ENCODE results near the gene CHRM2. TPM values are rescaled to one million over a fixed set of nuclear protein-coding genes. Genes with fewer than 3 reads are reported as not detected.

The CHRM2 gene
- total and polyA plus RNA-seq, 2 of the 8 experiments (the other 6 are each of a cell fraction or from before 2014, with no cell fraction given) = 0.17 to 0.32 TPM

DNA sequence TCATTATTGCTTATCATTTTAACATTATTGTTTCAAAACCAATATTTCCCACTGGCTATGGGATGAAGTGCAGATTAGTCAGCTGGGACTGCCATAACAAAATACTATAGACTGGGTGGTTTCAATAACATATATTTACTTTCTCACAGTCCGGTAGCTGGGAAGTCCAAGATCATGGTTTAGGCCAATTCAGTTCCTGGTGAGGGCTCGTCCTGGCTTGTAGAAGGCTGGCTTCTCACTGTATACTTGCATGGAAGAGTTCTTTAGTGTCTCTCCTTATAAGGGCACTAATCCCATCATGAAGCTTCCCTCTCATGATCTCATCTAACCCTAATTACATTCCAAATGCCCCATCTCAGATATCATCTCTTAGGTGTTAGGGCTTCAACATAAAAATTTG, 101.3 kb downstream of the CHRM2 start:
- no peak overlapping the region for H3K9ac ChIP-seq (replicated peaks in 1 of 4; ENCODE audit: extremely low read depth in 1 of 4, low read depth in 3 of 4, low read length in 3 of 4)
- H3K4me1 ChIP-seq (replicated peaks in 1 of 4; ENCODE audit: control insufficient read depth in 3 of 4, insufficient read depth in 4 of 4, low read length in 3 of 4) = no peaks in the 10 kb centered on the region

More for the DNA sequence above, 101.3 kb downstream of the CHRM2 start:
- Histone ChIP-seq H2AFZ (ENCODE audit: low read length) (no peak overlapping the region), H3K9me3 (ENCODE audit: insufficient read depth in 2 of 2, low read depth in 1 of 2, low read length in 1 of 2) (no peaks in the 10 kb centered on the region; a peak in 1 of 4 replicates), H3K18ac (ENCODE audit: extremely low read depth, low read length) (no peak overlapping the region), H3K36me3 (ENCODE audit: control insufficient read depth in 2 of 4, insufficient read depth in 4 of 4, low read length in 3 of 4) (no peaks in the 10 kb centered on the region), H2BK120ac (replicated peaks; ENCODE audit: low read depth, low read length) (no peak overlapping the region), H3K56ac (replicated peaks; ENCODE audit: insufficient read length, low read depth, low read length) (no peak overlapping the region), H4K91ac (replicated peaks; ENCODE audit: insufficient read length, low read length) (no peak overlapping the region), H3K23me2 (ENCODE audit: low read depth, low read length) (peaks cover 7% of the 10 kb centered on the region; the same call in 1 of the 2 replicates), H3K4ac (replicated peaks; ENCODE audit: insufficient read length, low read depth, low read length) (no peak overlapping the region), H2AK5ac (ENCODE audit: low read depth, low read length) (no peak overlapping the region), H4K8ac (ENCODE audit: extremely low read depth, insufficient read depth, low read length) (no peak overlapping the region), H3K4me3 (ENCODE audit: extremely low read depth in 1 of 4, insufficient read depth in 2 of 4, low read depth in 3 of 4, low read length in 4 of 4) (no peak overlapping the region), H4K5ac (ENCODE audit: insufficient read length, low read depth, low read length) (no peak overlapping the region), H3K4me2 (ENCODE audit: insufficient read depth in 1 of 2, low read depth in 2 of 2, low read length in 2 of 2) (no peak overlapping the region), H3K79me1 (ENCODE audit: low read depth, low read length) (no peaks in the 10 kb centered on the region), H2BK5ac (ENCODE audit: low read depth, low read length) (no peak overlapping the region), H4K20me1 (replicated peaks in 1 of 2; ENCODE audit: control insufficient read depth in 1 of 2, insufficient read depth in 2 of 2, low read length in 2 of 2) (no peaks in the 10 kb centered on the region), H3K79me2 (ENCODE audit: control insufficient read depth in 1 of 2, insufficient read depth in 2 of 2, low read length in 2 of 2) (no peaks in the 10 kb centered on the region), H3K27me3 (replicated peaks in 1 of 4; ENCODE audit: control insufficient read depth in 3 of 4, extremely low read depth in 1 of 4, insufficient read depth in 3 of 4, low read length in 3 of 4) (no peaks in the 10 kb centered on the region), H3K14ac (ENCODE audit: insufficient read length) (no peak overlapping the region), H2BK15ac (ENCODE audit: low read length) (no peak overlapping the region), H3K23ac (ENCODE audit: insufficient read length) (no peak overlapping the region), H2BK20ac (ENCODE audit: low read length) (no peak overlapping the region), H2BK12ac (ENCODE audit: low read depth, low read length) (no peak overlapping the region), H3K27ac (ENCODE audit: low read depth, low read length) (no peak overlapping the region)
- TF ChIP-seq E2F6 (IDR thresholded peaks at IDR 0.05) (no peak), ZNF274 (IDR thresholded peaks at IDR 0.05; ENCODE audit: borderline replicate concordance, extremely low read depth, low read length) (no peak), POU5F1 (IDR thresholded peaks at IDR 0.05; ENCODE audit: low read depth, low read length) (no peak), NANOG (IDR thresholded peaks at IDR 0.05; ENCODE audit: insufficient read depth, low read depth, low read length, poor library complexity, severe bottlenecking) (no peak), HDAC2 (IDR thresholded peaks at IDR 0.05; ENCODE audit: borderline replicate concordance in 1 of 2, low read depth in 2 of 2, low read length in 2 of 2) (no peak), CTBP2 (IDR thresholded peaks at IDR 0.05; ENCODE audit: borderline replicate concordance, insufficient read depth, insufficient read length, low read length) (no peak), EP300 (IDR thresholded peaks at IDR 0.05; ENCODE audit: borderline replicate concordance in 1 of 2, low read depth in 2 of 2, low read length in 2 of 2) (no peak)
- DNase-seq (ENCODE audit: low read depth in 1 of 2, low spot score in 2 of 2) = no peak
- FAIRE-seq = no peak
- WGBS, 2 experiments (ENCODE audit: extremely low coverage in 1 of 2, insufficient coverage in 1 of 2, insufficient read length in 1 of 2, insufficient replicate concordance in 2 of 2, low coverage in 1 of 2, low lambda C conversion rate in 2 of 2, missing lambda C conversion rate in 1 of 2) = 70% methylated on average over 2 of the region's 2 CpGs; no CpG with 5 or more reads in 1 of the 2 experiments
- CTCF ChIA-PET (ENCODE audit: partially characterized antibody) = interaction anchor here (0.8 kb wide), 1 partner anchor 11 kb away, joined by 3 read pairs; no protein-coding TSS in a partner anchor
- POLR2A ChIA-PET (ENCODE audit: partially characterized antibody) = no interaction called here

All from H1 (cell line).